Measurements from ENCODE around the gene TSPAN9. TPM values are rescaled to one million over a fixed set of nuclear protein-coding genes. Genes with fewer than 3 reads are reported as not detected.

The TSPAN9 gene
- total and polyA plus RNA-seq, 8 donors, result 1.4 to 58.3 (median 7.9) TPM

- Histone ChIP-seq H3K4me3 (no peak overlapping the region), H3K36me3 (no peaks in the 10 kb centered on the region), H3K27me3 (peaks cover 0 to 3% (median 0%) of the 10 kb centered on the region in 3 donors), H3K27ac (no peak overlapping the region), H3K4me1 (peaks cover 2 to 9% (median 9%) of the 10 kb centered on the region in 4 donors), H3K9me3 (no peaks in the 10 kb centered on the region)
- DNase-seq, result no peak
- intact Hi-C loops (cut with DNase I; ENCODE audit: low total_unique reads), result no loop called here
- TF ChIP-seq CTCF (IDR thresholded peaks at IDR 0.05) (no peak), POLR2AphosphoS5 (IDR thresholded peaks at IDR 0.05) (no peak), POLR2A (IDR thresholded peaks at IDR 0.05) (no peak), EP300 (IDR thresholded peaks at IDR 0.05) (no peak)
- 71 to 80% (median 76%) methylated on average over 17 of the region's 17 CpGs for WGBS, 5 donors
Measured at GRCh38 chr12:3319723-3320492, 242.7 kb downstream of the TSPAN9 start.

GRCh38 chr12:3320881-3321509 is 243.8 kb downstream of the TSPAN9 start:
- no peak for TF ChIP-seq EP300 (IDR thresholded peaks at IDR 0.05)
- TF ChIP-seq POLR2A (IDR thresholded peaks at IDR 0.05), result no peak
- no peak for TF ChIP-seq POLR2AphosphoS5 (IDR thresholded peaks at IDR 0.05)
- no peak for TF ChIP-seq CTCF (IDR thresholded peaks at IDR 0.05)
- no peak for DNase-seq
- WGBS, 5 donors, result 72 to 80% (median 75%) methylated on average over 13 to 17 of the region's 17 CpGs

GRCh38 chr12:3321881-3322280 is 244.7 kb downstream of the TSPAN9 start:
- WGBS, 5 donors, result 74 to 100% (median 94%) methylated on average over 1 to 2 of the region's 2 CpGs
- Histone ChIP-seq H3K9me3 (no peaks in the 10 kb centered on the region), H3K4me3 (no peak overlapping the region), H3K27ac (no peak overlapping the region), H3K4me1 (no peaks in the 10 kb centered on the region), H3K36me3 (no peaks in the 10 kb centered on the region), H3K27me3 (peaks cover 0 to 3% (median 0%) of the 10 kb centered on the region in 3 donors)
- DNase-seq, result no peak
- intact Hi-C loops (cut with DNase I; ENCODE audit: low total_unique reads), result no loop called here
- TF ChIP-seq POLR2AphosphoS5 (IDR thresholded peaks at IDR 0.05) (no peak), CTCF (IDR thresholded peaks at IDR 0.05) (no peak), EP300 (IDR thresholded peaks at IDR 0.05) (no peak), POLR2A (IDR thresholded peaks at IDR 0.05) (no peak)

More at GRCh38 chr12:3320881-3321509, 243.8 kb downstream of the TSPAN9 start:
- H3K36me3 ChIP-seq, result no peaks in the 10 kb centered on the region
- intact Hi-C loops (cut with DNase I; ENCODE audit: low total_unique reads), result no loop called here
- H3K27me3 ChIP-seq, result peaks cover 0 to 3% (median 0%) of the 10 kb centered on the region in 3 donors
- H3K4me1 ChIP-seq, result no peaks in the 10 kb centered on the region
- no peak overlapping the region for H3K4me3 ChIP-seq
- no peak overlapping the region for H3K27ac ChIP-seq
- H3K9me3 ChIP-seq, result no peaks in the 10 kb centered on the region

- WGBS, 5 donors, result 79 to 85% (median 82%) methylated on average over 11 to 12 of the region's 12 CpGs
- peaks cover 0 to 3% (median 0%) of the 10 kb centered on the region in 3 donors for H3K27me3 ChIP-seq
- H3K36me3 ChIP-seq, result no peaks in the 10 kb centered on the region
- no peak overlapping the region for H3K4me3 ChIP-seq
- no peak for DNase-seq
- H3K4me1 ChIP-seq, result no peaks in the 10 kb centered on the region
- TF ChIP-seq EP300 (IDR thresholded peaks at IDR 0.05) (no peak), POLR2A (IDR thresholded peaks at IDR 0.05) (no peak), POLR2AphosphoS5 (IDR thresholded peaks at IDR 0.05) (no peak), CTCF (IDR thresholded peaks at IDR 0.05) (no peak)
- no peak overlapping the region for H3K27ac ChIP-seq
- intact Hi-C loops (cut with DNase I; ENCODE audit: low total_unique reads), result no loop called here
- H3K9me3 ChIP-seq, result no peaks in the 10 kb centered on the region
Measured at GRCh38 chr12:3323002-3323685, 246.0 kb downstream of the TSPAN9 start.
